SK-N-SH treated with all-trans-retinoic acid at 6 μM for 48 hours (cell line): ENCODE data around the gene PRUNE2.

Experiments
- ATAC-seq: fragments of 200-7000 bp; cut with Tn5 transposase; 3 replicates; pipeline ENCODE4 v1.9.1; 2020; ENCODE audit warnings: mild to moderate bottlenecking, moderate library complexity
- ARNTL ChIP-seq: fragments of 450-650 bp; formaldehyde crosslinking; IDR thresholded peaks from 2 replicates; pipeline ENCODE4 v1.5.0; 2020; ENCODE audit warnings: low read depth, mild to moderate bottlenecking, moderate library complexity, borderline replicate concordance
- CREB5 ChIP-seq: fragments of 250-450 bp; sonication (Bioruptor Pico); IDR thresholded peaks from 2 replicates; pipeline ENCODE4 v1.5.1; 2020; ENCODE audit warnings: low read depth, mild to moderate bottlenecking, moderate library complexity
- CSDC2 ChIP-seq: fragments of 250-450 bp; sonication (Bioruptor Pico); IDR thresholded peaks from 2 replicates; pipeline ENCODE4 v1.5.0; 2020; ENCODE audit warnings: mild to moderate bottlenecking, moderate library complexity
- CSRNP3 ChIP-seq: fragments of 250-450 bp; sonication (Bioruptor Pico); IDR thresholded peaks from 2 replicates; pipeline ENCODE4 v1.5.1; 2021; ENCODE audit warnings: mild to moderate bottlenecking, moderate library complexity
- ESRRG ChIP-seq: fragments of 250-450 bp; sonication (Bioruptor Pico); IDR thresholded peaks from 2 replicates; pipeline ENCODE4 v1.6.1; 2021; ENCODE audit warnings: mild to moderate bottlenecking
- GLIS3 ChIP-seq: fragments of 250-450 bp; sonication (Bioruptor Pico); IDR thresholded peaks from 2 replicates; pipeline ENCODE4 v1.5.0; 2020; ENCODE audit warnings: mild to moderate bottlenecking, moderate library complexity
- ISL1 ChIP-seq: fragments of 250-450 bp; sonication (Bioruptor Pico); IDR thresholded peaks from 2 replicates; pipeline ENCODE4 v2.1.2; 2022; ENCODE audit warnings: mild to moderate bottlenecking, moderate library complexity
- OSR1 ChIP-seq: fragments of 250-450 bp; sonication (Bioruptor Pico); IDR thresholded peaks from 2 replicates; pipeline ENCODE4 v1.8.0; 2022; ENCODE audit warnings: moderate library complexity, mild to moderate bottlenecking, inconsistent platforms
- PATZ1 ChIP-seq: fragments of 250-450 bp; sonication (Bioruptor Pico); IDR thresholded peaks from 2 replicates; pipeline ENCODE4 v1.8.0; 2020; ENCODE audit warnings: mild to moderate bottlenecking, moderate library complexity, borderline replicate concordance
- POU6F1 ChIP-seq: fragments of 250-450 bp; sonication (Bioruptor Pico); IDR thresholded peaks from 2 replicates; pipeline ENCODE4 v1.8.0; 2021; ENCODE audit warnings: low read depth, mild to moderate bottlenecking, moderate library complexity, borderline replicate concordance
- PPARA ChIP-seq: fragments of 250-450 bp; sonication (Bioruptor Pico); IDR thresholded peaks from 2 replicates; pipeline ENCODE4 v1.5.0; 2020; ENCODE audit warnings: mild to moderate bottlenecking, borderline replicate concordance
- RARB ChIP-seq: fragments of 250-450 bp; sonication (Bioruptor Pico); IDR thresholded peaks from 2 replicates; pipeline ENCODE4 v1.8.0; 2021; ENCODE audit warnings: mild to moderate bottlenecking, moderate library complexity
- SNAI2 ChIP-seq: fragments of 250-450 bp; sonication (Bioruptor Pico); IDR thresholded peaks from 2 replicates; pipeline ENCODE4 v1.5.0; 2020; ENCODE audit warnings: mild to moderate bottlenecking, moderate library complexity
- TOX ChIP-seq: fragments of 250-450 bp; sonication (Bioruptor Pico); IDR thresholded peaks from 2 replicates; pipeline ENCODE4 v1.8.0; 2021; ENCODE audit warnings: mild to moderate bottlenecking, moderate library complexity, borderline replicate concordance
- TSHZ2 ChIP-seq: fragments of 250-450 bp; sonication (Bioruptor Pico); IDR thresholded peaks from 2 replicates; pipeline ENCODE4 v1.5.0; 2020; ENCODE audit warnings: mild to moderate bottlenecking, moderate library complexity
- ZC3H10 ChIP-seq: fragments of 250-450 bp; sonication (Bioruptor Pico); IDR thresholded peaks from 2 replicates; pipeline ENCODE4 v1.5.1; 2021; ENCODE audit warnings: mild to moderate bottlenecking, moderate library complexity
- ZFP3 ChIP-seq: fragments of 250-450 bp; sonication (Bioruptor Pico); IDR thresholded peaks from 2 replicates; pipeline ENCODE4 v1.5.0; 2020; ENCODE audit warnings: mild to moderate bottlenecking, moderate library complexity
- ZFP30 ChIP-seq: fragments of 450-650 bp; formaldehyde crosslinking; IDR thresholded peaks from 2 replicates; pipeline ENCODE4 v1.5.0; 2022; ENCODE audit warnings: mild to moderate bottlenecking, moderate library complexity
- ZNF565 ChIP-seq: fragments of 450-650 bp; formaldehyde crosslinking; conservative IDR thresholded peaks from 2 replicates; pipeline ENCODE4 v1.5.0; 2020; ENCODE audit warnings: low read depth, mild to moderate bottlenecking, moderate library complexity
- ZNF70 ChIP-seq: fragments of 450-650 bp; formaldehyde crosslinking; IDR thresholded peaks from 2 replicates; pipeline ENCODE4 v1.5.0; 2020; ENCODE audit warnings: mild to moderate bottlenecking, moderate library complexity
- ZNF8 ChIP-seq: fragments of 450-650 bp; formaldehyde crosslinking; IDR thresholded peaks from 2 replicates; pipeline ENCODE4 v1.5.0; 2020; ENCODE audit warnings: mild to moderate bottlenecking, moderate library complexity

PRUNE2 gene

GRCh38 chr9:76613150-76613781 lies 292.6 kb downstream of the PRUNE2 start:
- ATAC-seq = no peak
- TF ChIP-seq ARNTL (no peak), TSHZ2 (CRISPR knock-in tag) (no peak), TOX (CRISPR knock-in tag) (no peak), PATZ1 (no peak), ZNF565 (CRISPR knock-in tag) (no peak), ISL1 (CRISPR knock-in tag) (no peak), CREB5 (CRISPR knock-in tag) (no peak), ZNF70 (CRISPR knock-in tag) (no peak), POU6F1 (CRISPR knock-in tag) (no peak), PPARA (CRISPR knock-in tag) (no peak), SNAI2 (CRISPR knock-in tag) (no peak), ESRRG (CRISPR knock-in tag) (no peak), RARB (CRISPR knock-in tag) (no peak), OSR1 (CRISPR knock-in tag) (no peak), ZFP3 (CRISPR knock-in tag) (no peak)

GRCh38 chr9:76610011-76610352 lies 295.9 kb downstream of the PRUNE2 start:
- peak; percentile 37 for ATAC-seq
- TF ChIP-seq ZC3H10 (CRISPR knock-in tag) = no peak
- TF ChIP-seq ZFP30 (CRISPR knock-in tag) = no peak
- no peak for TF ChIP-seq ZNF70 (CRISPR knock-in tag)
- no peak for TF ChIP-seq CSDC2
- no peak for TF ChIP-seq CSRNP3 (CRISPR knock-in tag)
- no peak for TF ChIP-seq POU6F1 (CRISPR knock-in tag)
- TF ChIP-seq PPARA (CRISPR knock-in tag) = no peak
- TF ChIP-seq ISL1 (CRISPR knock-in tag) = no peak
- TF ChIP-seq SNAI2 (CRISPR knock-in tag) = no peak
- TF ChIP-seq ZNF8 (CRISPR knock-in tag) = no peak
- TF ChIP-seq GLIS3 (CRISPR knock-in tag) = no peak
